K562 (cell line): Measurements from ENCODE around the gene KNCN. TPM values are rescaled to one million over a fixed set of nuclear protein-coding genes. Genes with fewer than 3 reads are reported as not detected.
A peak's percentile ranks its signal among the peaks of the same experiment; 100 is the strongest.

Experiments
- ATAC-seq: fragments of 200-7000 bp; cut with Tn5 transposase; 3 replicates; pipeline ENCODE4 v1.9.1; 2020; ENCODE audit warnings: moderate library complexity
- BruUV-seq: library from RNA; stranded (reverse); fragments of 400-500 nt; replicated peaks from 2 replicates; lab custom pipeline; 2021; lab: Mats Ljungman, UMichigan
- CTCF ChIA-PET: fragments of 300-600 bp; formaldehyde crosslinking; extraction: SDS; loops from one replicate; lab custom pipeline; 2021; ENCODE audit warnings: low intra/inter-chr PET ratio; lab: Yijun Ruan, JAX
- POLR2A ChIA-PET: fragments of 300-600, 350-650 bp; sonication (Branson Sonifier 250); formaldehyde crosslinking; extraction: SDS; loops from one replicate; lab custom pipeline; 2021; ENCODE audit warnings: antibody characterized with exemption, inconsistent platforms; lab: Yijun Ruan, JAX
- DNase-seq, 4 experiments: peaks; one replicate each; pipeline versions ENCODE4 v3.0.0 to v3.0.0-alpha.2; 2011 to 2018; ENCODE audit warnings: low spot score in 3 of 4, mixed read lengths in 3 of 4; ENCODE audit errors: extremely low read depth in 1 of 4
- FAIRE-seq: peaks from 2 replicates; lab custom pipeline; 2011; peaks lifted over from hg19 to GRCh38; lab: Jason Lieb, UNC
- H2AFZ ChIP-seq: 2 replicates; pipeline ENCODE4 v1.6.0; 2011; ENCODE audit warnings: low read depth, low read length, control low read depth, inconsistent platforms
- H3K27ac ChIP-seq: fragments of 200-600 bp; 3 replicates; pipeline ENCODE4 v1.8.0; 2011; ENCODE audit warnings: low read depth, mild to moderate bottlenecking, control low read depth, inconsistent platforms, low read length, moderate library complexity, mixed read lengths; ENCODE audit errors: extremely low read depth
- H3K27me3 ChIP-seq, 2 experiments: fragments of 300-600 bp in 1 of 2; 2 replicates in 1 of 2; 3 replicates in 1 of 2; pipeline versions ENCODE4 v1.6.0 to v1.8.0; 2011; ENCODE audit warnings: inconsistent platforms in 2 of 2, low read length in 2 of 2, mild to moderate bottlenecking in 1 of 2, mixed read lengths in 1 of 2, moderate library complexity in 1 of 2; ENCODE audit not compliant: control insufficient read depth in 2 of 2, insufficient read depth in 2 of 2
- H3K36me3 ChIP-seq: fragments of 300-600 bp; 3 replicates; pipeline ENCODE4 v1.8.0; 2011; ENCODE audit warnings: mild to moderate bottlenecking, low read length, inconsistent platforms; ENCODE audit not compliant: control insufficient read depth, insufficient read depth
- H3K4me1 ChIP-seq, 2 experiments: fragments of 200-600 bp in 1 of 2; replicated peaks in 1 of 2; 2 replicates in 1 of 2; 3 replicates in 1 of 2; pipeline versions ENCODE4 v1.5.1 to v1.8.0; 2011; ENCODE audit warnings: inconsistent platforms in 2 of 2, low read length in 2 of 2, mild to moderate bottlenecking in 1 of 2, mixed read lengths in 1 of 2, moderate library complexity in 1 of 2; ENCODE audit not compliant: control insufficient read depth in 2 of 2, insufficient read depth in 2 of 2
- H3K4me2 ChIP-seq: 2 replicates; pipeline ENCODE4 v1.6.1; 2011; ENCODE audit warnings: low read length, control low read depth, inconsistent platforms, mixed read lengths; ENCODE audit not compliant: insufficient read depth
- H3K4me3 ChIP-seq: fragments of 200-600 bp; sonication (generic), shearing (Covaris generic); 2 replicates; pipeline ENCODE4 v1.5.1; 2016; ENCODE audit warnings: control low read depth, inconsistent platforms
- H3K79me2 ChIP-seq: fragments of 200-600 bp; 3 replicates; pipeline ENCODE4 v1.8.0; 2011; ENCODE audit warnings: low read length, inconsistent platforms; ENCODE audit not compliant: control insufficient read depth, insufficient read depth
- H3K9ac ChIP-seq, 2 experiments: 2 replicates each; pipeline versions ENCODE4 v1.6.0 to v1.6.1; 2011; ENCODE audit warnings: low read depth in 2 of 2, low read length in 2 of 2, control low read depth in 1 of 2, inconsistent platforms in 1 of 2, mild to moderate bottlenecking in 1 of 2, mixed read lengths in 1 of 2; ENCODE audit not compliant: insufficient read depth in 1 of 2
- H3K9me1 ChIP-seq: one replicate; pipeline ENCODE4 v1.6.0; 2011; ENCODE audit warnings: inconsistent platforms, mild to moderate bottlenecking, low read length, moderate library complexity; ENCODE audit not compliant: control insufficient read depth, insufficient read depth
- H3K9me3 ChIP-seq: replicated peaks from 2 replicates; pipeline ENCODE4 v1.5.1; 2011; ENCODE audit warnings: low read depth, low read length, inconsistent platforms; ENCODE audit not compliant: control insufficient read depth, insufficient read depth
- H4K20me1 ChIP-seq: replicated peaks from 2 replicates; pipeline ENCODE4 v1.6.1; 2011; ENCODE audit warnings: low read length, inconsistent platforms, mixed read lengths; ENCODE audit not compliant: control insufficient read depth, insufficient read depth
- CBX3 ChIP-seq, 2 experiments: IDR thresholded peaks; 1 replicate in 1 of 2; 2 replicates in 1 of 2; pipeline ENCODE4 v1.6.1; 2012; ENCODE audit warnings: inconsistent platforms in 2 of 2, low read length in 2 of 2, borderline replicate concordance in 1 of 2, control low read depth in 1 of 2
- FOXJ3 ChIP-seq: sonication (generic); formaldehyde crosslinking; IDR thresholded peaks from 2 replicates; pipeline ENCODE4 v1.4.0; 2020; ENCODE audit warnings: mild to moderate bottlenecking, missing genetic modification reagents
- KHSRP ChIP-seq: fragments of 450-650 bp; IDR thresholded peaks from 2 replicates; pipeline ENCODE4 v1.6.1; 2017
- NCOA2 ChIP-seq, 2 experiments: fragments of 450-650 bp; IDR thresholded peaks; 2 replicates each; pipeline ENCODE4 v1.6.1; 2018; ENCODE audit warnings: mild to moderate bottlenecking in 2 of 2, moderate library complexity in 1 of 2; ENCODE audit not compliant: partially characterized antibody in 2 of 2
- PHB ChIP-seq: fragments of 250-450 bp; sonication (Bioruptor Pico); IDR thresholded peaks from 2 replicates; pipeline ENCODE4 v1.5.0; 2021
- POU5F1 ChIP-seq: fragments of 150-350 bp; IDR thresholded peaks from 2 replicates; pipeline ENCODE4 v1.6.1; 2014; ENCODE audit warnings: borderline replicate concordance, low read length, low read depth, mild to moderate bottlenecking; ENCODE audit not compliant: partially characterized antibody
- TEAD2 ChIP-seq: fragments of 450-650 bp; IDR thresholded peaks from 2 replicates; pipeline ENCODE4 v1.6.1; 2016; ENCODE audit warnings: missing genetic modification characterization, control low read depth, missing compliant biosample characterization
- U2AF1 ChIP-seq: fragments of 200-400 bp; formaldehyde crosslinking; optimal IDR thresholded peaks from 2 replicates; pipeline ENCODE3; 2017; ENCODE audit warnings: mild to moderate bottlenecking, low read depth, low read length, moderate library complexity
- ZNF830 ChIP-seq: fragments of 250-450 bp; sonication (Bioruptor Pico); IDR thresholded peaks from 2 replicates; pipeline ENCODE4 v1.5.0; 2021; ENCODE audit warnings: mild to moderate bottlenecking
- WGBS: fragments of 100-300 bp; shearing (Covaris generic); methylation state at CpG from one replicate; pipeline ENCODE4 v1.1.6; 2016; ENCODE audit warnings: low coverage, mixed read lengths; ENCODE audit not compliant: insufficient coverage; ENCODE audit errors: missing lambda C conversion rate; 5-methylcytosine and 5-hydroxymethylcytosine counted together
- in situ Hi-C: fragments of 300-500 bp; cut with MboI; formaldehyde crosslinking; loops from 4 replicates; pipeline ENCODE4 v1.15.0; 2018; ENCODE audit warnings: inconsistent platforms, mixed read lengths
- intact Hi-C: fragments of 100-400 bp; cut with micrococcal nuclease; formaldehyde crosslinking; loops from 2 replicates; pipeline ENCODE4 v1.14.2; 2022
- polyA plus RNA-seq, 8 experiments: library from polyadenylated mRNA; depleted of rRNA in 4 of 8; stranded (reverse) in 5 of 8; unstranded in 3 of 8; fragments of >200 nt; fragmentation: Nextera tagmentation in 2 of 8; fragmentation: Illumina TruSeq in 1 of 8; extraction: Ambion mirVana in 2 of 8; extraction: Trizol in 1 of 8; gene quantifications; 2 replicates each; pipeline versions ENCODE4 v1.2.1 to v1.2.3, GENCODE V29; 2011 to 2014; ENCODE audit warnings: inconsistent platforms in 1 of 8, missing spikeins in 1 of 8
- total RNA-seq, 7 experiments: library from RNA; depleted of rRNA in 6 of 7; stranded (reverse); fragments of >200 nt in 6 of 7; fragmentation: Illumina TruSeq in 2 of 7; extraction: Trizol in 2 of 7; gene quantifications; 2 replicates each; pipeline versions ENCODE4 v1.2.1 to v1.2.3, GENCODE V29; 2011 to 2021; ENCODE audit warnings: low replicate concordance in 1 of 7
- TF ChIP-seq, protein P1 (sequence below), 3 experiments: fragments of 200-800 bp in 1 of 3; fragments of 250-450 bp in 1 of 3; fragments of 450-650 bp in 1 of 3; sonication (Bioruptor Pico) in 1 of 3; sonication (Bioruptor generic) in 1 of 3; formaldehyde crosslinking in 1 of 3; IDR thresholded peaks; 2 replicates each; pipeline versions ENCODE4 v1.6.1 to v1.8.0; 2016 to 2022; ENCODE audit warnings: mild to moderate bottlenecking in 2 of 3, missing genetic modification characterization in 2 of 3, missing compliant biosample characterization in 1 of 3, moderate library complexity in 1 of 3
- TF ChIP-seq, protein P2 (sequence below), 2 experiments: fragments of 450-650 bp in 1 of 2; IDR thresholded peaks; 2 replicates each; pipeline ENCODE4 v1.6.1; 2011 to 2017; ENCODE audit warnings: low read depth in 2 of 2, antibody characterized with exemption in 1 of 2, borderline replicate concordance in 1 of 2, low read length in 1 of 2, mild to moderate bottlenecking in 1 of 2, mixed read lengths in 1 of 2; ENCODE audit not compliant: control insufficient read depth in 1 of 2

Gene KNCN
- total and polyA plus RNA-seq, 9 of the 15 experiments (the other 6 are each of a cell fraction or from before 2014, with no cell fraction given), result not detected

DNA sequence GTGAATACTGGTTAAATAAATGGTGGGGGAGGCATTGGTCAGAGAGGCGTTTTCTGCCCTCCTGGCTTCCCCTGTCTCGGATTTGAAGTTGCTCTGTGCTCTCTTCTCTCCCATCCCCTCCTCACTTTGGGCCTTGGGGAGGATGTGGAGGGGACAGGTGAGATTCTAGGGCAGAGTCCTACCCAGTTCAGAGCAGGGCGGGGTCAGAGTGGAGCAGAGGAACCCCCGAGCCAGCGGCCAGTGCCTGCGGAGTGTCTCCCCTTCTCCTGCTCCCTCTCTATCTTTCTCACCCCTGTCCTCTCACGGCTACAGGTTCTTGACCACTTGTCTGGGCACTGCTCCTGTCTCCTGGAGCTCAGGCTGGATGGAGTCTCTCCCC is 8.1 kb downstream of the KNCN start:
- ATAC-seq (no peak), DNase-seq (peak in 1 of 4 experiments; percentile 9), FAIRE-seq (no peak)
- no peak for TF ChIP-seq KHSRP
- TF ChIP-seq FOXJ3 (CRISPR knock-in tag), result no peak
- no peak for TF ChIP-seq NCOA2 (IDR thresholded peaks at IDR 0.05; ENCODE audit: partially characterized antibody in 2 of 2)
- no peak for TF ChIP-seq TEAD2 (tag)
- TF ChIP-seq, protein P1, sequence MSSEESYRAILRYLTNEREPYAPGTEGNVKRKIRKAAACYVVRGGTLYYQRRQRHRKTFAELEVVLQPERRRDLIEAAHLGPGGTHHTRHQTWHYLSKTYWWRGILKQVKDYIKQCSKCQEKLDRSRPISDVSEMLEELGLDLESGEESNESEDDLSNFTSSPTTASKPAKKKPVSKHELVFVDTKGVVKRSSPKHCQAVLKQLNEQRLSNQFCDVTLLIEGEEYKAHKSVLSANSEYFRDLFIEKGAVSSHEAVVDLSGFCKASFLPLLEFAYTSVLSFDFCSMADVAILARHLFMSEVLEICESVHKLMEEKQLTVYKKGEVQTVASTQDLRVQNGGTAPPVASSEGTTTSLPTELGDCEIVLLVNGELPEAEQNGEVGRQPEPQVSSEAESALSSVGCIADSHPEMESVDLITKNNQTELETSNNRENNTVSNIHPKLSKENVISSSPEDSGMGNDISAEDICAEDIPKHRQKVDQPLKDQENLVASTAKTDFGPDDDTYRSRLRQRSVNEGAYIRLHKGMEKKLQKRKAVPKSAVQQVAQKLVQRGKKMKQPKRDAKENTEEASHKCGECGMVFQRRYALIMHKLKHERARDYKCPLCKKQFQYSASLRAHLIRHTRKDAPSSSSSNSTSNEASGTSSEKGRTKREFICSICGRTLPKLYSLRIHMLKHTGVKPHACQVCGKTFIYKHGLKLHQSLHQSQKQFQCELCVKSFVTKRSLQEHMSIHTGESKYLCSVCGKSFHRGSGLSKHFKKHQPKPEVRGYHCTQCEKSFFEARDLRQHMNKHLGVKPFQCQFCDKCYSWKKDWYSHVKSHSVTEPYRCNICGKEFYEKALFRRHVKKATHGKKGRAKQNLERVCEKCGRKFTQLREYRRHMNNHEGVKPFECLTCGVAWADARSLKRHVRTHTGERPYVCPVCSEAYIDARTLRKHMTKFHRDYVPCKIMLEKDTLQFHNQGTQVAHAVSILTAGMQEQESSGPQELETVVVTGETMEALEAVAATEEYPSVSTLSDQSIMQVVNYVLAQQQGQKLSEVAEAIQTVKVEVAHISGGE (CRISPR knock-in tag; IDR thresholded peaks at IDR 0.05), result no peak
- TF ChIP-seq PHB, result no peak
- TF ChIP-seq U2AF1, result no peak
- TF ChIP-seq POU5F1, result no peak
- TF ChIP-seq CBX3 (IDR thresholded peaks at IDR 0.05; ENCODE audit: borderline replicate concordance in 1 of 2, low read length in 2 of 2), result no peak
- TF ChIP-seq, protein P2, sequence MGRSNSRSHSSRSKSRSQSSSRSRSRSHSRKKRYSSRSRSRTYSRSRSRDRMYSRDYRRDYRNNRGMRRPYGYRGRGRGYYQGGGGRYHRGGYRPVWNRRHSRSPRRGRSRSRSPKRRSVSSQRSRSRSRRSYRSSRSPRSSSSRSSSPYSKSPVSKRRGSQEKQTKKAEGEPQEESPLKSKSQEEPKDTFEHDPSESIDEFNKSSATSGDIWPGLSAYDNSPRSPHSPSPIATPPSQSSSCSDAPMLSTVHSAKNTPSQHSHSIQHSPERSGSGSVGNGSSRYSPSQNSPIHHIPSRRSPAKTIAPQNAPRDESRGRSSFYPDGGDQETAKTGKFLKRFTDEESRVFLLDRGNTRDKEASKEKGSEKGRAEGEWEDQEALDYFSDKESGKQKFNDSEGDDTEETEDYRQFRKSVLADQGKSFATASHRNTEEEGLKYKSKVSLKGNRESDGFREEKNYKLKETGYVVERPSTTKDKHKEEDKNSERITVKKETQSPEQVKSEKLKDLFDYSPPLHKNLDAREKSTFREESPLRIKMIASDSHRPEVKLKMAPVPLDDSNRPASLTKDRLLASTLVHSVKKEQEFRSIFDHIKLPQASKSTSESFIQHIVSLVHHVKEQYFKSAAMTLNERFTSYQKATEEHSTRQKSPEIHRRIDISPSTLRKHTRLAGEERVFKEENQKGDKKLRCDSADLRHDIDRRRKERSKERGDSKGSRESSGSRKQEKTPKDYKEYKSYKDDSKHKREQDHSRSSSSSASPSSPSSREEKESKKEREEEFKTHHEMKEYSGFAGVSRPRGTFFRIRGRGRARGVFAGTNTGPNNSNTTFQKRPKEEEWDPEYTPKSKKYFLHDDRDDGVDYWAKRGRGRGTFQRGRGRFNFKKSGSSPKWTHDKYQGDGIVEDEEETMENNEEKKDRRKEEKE (IDR thresholded peaks at IDR 0.05; ENCODE audit: borderline replicate concordance in 1 of 2, control insufficient read depth in 1 of 2, low read depth in 2 of 2, low read length in 1 of 2), result no peak
- TF ChIP-seq ZNF830 (CRISPR knock-in tag), result no peak
- H3K4me2 ChIP-seq, result no peak overlapping the region
- no peaks in the 10 kb centered on the region for H4K20me1 ChIP-seq
- CTCF ChIA-PET, result no interaction called here
- intact Hi-C loops (no loop called here), in situ Hi-C loops (no loop called here)
- H3K36me3 ChIP-seq, result no peaks in the 10 kb centered on the region
- POLR2A ChIA-PET, result interaction anchor here (0.5 to 1.5 kb wide), 3 partner anchors 13 to 639 kb away, joined by 3 to 4 read pairs (median 3); no protein-coding TSS in a partner anchor
- 43% methylated on average over 4 of the region's 7 CpGs for WGBS
- H2AFZ ChIP-seq, result no peak overlapping the region
- H3K4me3 ChIP-seq, result no peak overlapping the region
- BruUV-seq, result no TSS peak
- H3K9ac ChIP-seq, result peak overlapping the region in 1 of 2 experiments; percentile 31; a peak in 1 of 4 replicates
- no peaks in the 10 kb centered on the region for H3K79me2 ChIP-seq
- no peak overlapping the region for H3K27ac ChIP-seq
- H3K27me3 ChIP-seq, result no peaks in the 10 kb centered on the region
- no peaks in the 10 kb centered on the region for H3K9me3 ChIP-seq
- no peaks in the 10 kb centered on the region for H3K9me1 ChIP-seq
- peaks cover 33 to 41% of the 10 kb centered on the region in 2 experiments for H3K4me1 ChIP-seq
